HFFc6 (cell line): ENCODE measurements around the gene STK32B. TPM values are rescaled to one million over a fixed set of nuclear protein-coding genes. Genes with fewer than 3 reads are reported as not detected.
"Not testable (repeated sequence)": the region's sequence is repeated elsewhere in the genome, so short reads cannot be mapped to it uniquely, and the experiment has no call there.

ENCODE experiments used
- DNase-seq: peaks from one replicate; pipeline ENCODE4 v3.0.0-alpha.2; 2018
- H3K27ac Mint-ChIP-seq: 2 replicates; pipeline ENCODE4 v1.8.0; 2020; ENCODE audit warnings: mild to moderate bottlenecking, mixed read lengths
- H3K27me3 Mint-ChIP-seq: 2 replicates; pipeline ENCODE4 v1.8.0; 2021; ENCODE audit warnings: mild to moderate bottlenecking, moderate library complexity, mixed read lengths; ENCODE audit not compliant: insufficient read depth
- H3K36me3 Mint-ChIP-seq: 2 replicates; pipeline ENCODE4 v1.8.0; 2021; ENCODE audit warnings: low read depth, mixed read lengths
- H3K4me1 Mint-ChIP-seq: 2 replicates; pipeline ENCODE4 v1.8.0; 2020; ENCODE audit warnings: low read depth, mixed read lengths
- H3K4me3 Mint-ChIP-seq: 2 replicates; pipeline ENCODE4 v1.8.0; 2020; ENCODE audit warnings: mild to moderate bottlenecking, moderate library complexity, mixed read lengths
- H3K9me3 Mint-ChIP-seq: 2 replicates; pipeline ENCODE4 v1.8.0; 2020; ENCODE audit warnings: mild to moderate bottlenecking, mixed read lengths
- total RNA-seq, 6 experiments: library from RNA; stranded (reverse); fragmentation: NEBNext Ultra II Directional; extraction: Animal tissue kit (Norgen Biotek cat#: 25700); gene quantifications; 2 replicates in 1 of 6; 3 replicates in 5 of 6; pipeline ENCODE4 v1.2.3, GENCODE V29; 2021
- TF ChIP-seq, protein P1 (sequence below): fragments of 200-600 bp; sonication (generic); IDR thresholded peaks from 2 replicates; pipeline ENCODE4 v1.5.0; 2021; ENCODE audit warnings: antibody characterized with exemption, mild to moderate bottlenecking

STK32B gene
- total RNA-seq, 6 experiments from 2014 or later = 0.14 to 0.33 (median 0.18) TPM; not detected in 1

DNA sequence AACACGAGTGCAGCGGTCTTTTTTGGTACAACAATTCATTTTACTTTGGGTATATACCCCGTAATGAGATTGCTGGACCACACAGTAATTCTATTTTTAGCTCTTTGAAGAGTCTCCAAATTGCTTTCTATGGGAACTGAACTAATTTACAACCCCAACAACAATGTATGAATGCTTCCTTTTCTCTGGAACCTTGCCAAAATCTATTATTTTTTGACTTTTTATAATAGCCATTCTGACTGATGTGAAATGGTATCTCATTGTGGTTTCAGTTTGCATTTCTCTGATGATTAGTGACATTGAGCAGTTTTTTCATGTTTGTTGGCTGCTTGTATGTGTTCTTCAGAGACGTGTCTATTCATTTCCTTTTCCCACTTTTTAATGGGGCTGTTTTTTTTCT, 240.8 kb downstream of the STK32B start:
- Mint-ChIP-seq H3K9me3 (peaks cover 49% of the 10 kb centered on the region), H3K27me3 (peaks cover 2% of the 10 kb centered on the region; the same call in 1 of the 2 replicates), H3K4me1 (no peaks in the 10 kb centered on the region), H3K27ac (no peak overlapping the region), H3K36me3 (no peaks in the 10 kb centered on the region), H3K4me3 (no peak overlapping the region)
- TF ChIP-seq, protein P1, sequence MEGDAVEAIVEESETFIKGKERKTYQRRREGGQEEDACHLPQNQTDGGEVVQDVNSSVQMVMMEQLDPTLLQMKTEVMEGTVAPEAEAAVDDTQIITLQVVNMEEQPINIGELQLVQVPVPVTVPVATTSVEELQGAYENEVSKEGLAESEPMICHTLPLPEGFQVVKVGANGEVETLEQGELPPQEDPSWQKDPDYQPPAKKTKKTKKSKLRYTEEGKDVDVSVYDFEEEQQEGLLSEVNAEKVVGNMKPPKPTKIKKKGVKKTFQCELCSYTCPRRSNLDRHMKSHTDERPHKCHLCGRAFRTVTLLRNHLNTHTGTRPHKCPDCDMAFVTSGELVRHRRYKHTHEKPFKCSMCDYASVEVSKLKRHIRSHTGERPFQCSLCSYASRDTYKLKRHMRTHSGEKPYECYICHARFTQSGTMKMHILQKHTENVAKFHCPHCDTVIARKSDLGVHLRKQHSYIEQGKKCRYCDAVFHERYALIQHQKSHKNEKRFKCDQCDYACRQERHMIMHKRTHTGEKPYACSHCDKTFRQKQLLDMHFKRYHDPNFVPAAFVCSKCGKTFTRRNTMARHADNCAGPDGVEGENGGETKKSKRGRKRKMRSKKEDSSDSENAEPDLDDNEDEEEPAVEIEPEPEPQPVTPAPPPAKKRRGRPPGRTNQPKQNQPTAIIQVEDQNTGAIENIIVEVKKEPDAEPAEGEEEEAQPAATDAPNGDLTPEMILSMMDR = no peak
- DNase-seq = no peak

DNA sequence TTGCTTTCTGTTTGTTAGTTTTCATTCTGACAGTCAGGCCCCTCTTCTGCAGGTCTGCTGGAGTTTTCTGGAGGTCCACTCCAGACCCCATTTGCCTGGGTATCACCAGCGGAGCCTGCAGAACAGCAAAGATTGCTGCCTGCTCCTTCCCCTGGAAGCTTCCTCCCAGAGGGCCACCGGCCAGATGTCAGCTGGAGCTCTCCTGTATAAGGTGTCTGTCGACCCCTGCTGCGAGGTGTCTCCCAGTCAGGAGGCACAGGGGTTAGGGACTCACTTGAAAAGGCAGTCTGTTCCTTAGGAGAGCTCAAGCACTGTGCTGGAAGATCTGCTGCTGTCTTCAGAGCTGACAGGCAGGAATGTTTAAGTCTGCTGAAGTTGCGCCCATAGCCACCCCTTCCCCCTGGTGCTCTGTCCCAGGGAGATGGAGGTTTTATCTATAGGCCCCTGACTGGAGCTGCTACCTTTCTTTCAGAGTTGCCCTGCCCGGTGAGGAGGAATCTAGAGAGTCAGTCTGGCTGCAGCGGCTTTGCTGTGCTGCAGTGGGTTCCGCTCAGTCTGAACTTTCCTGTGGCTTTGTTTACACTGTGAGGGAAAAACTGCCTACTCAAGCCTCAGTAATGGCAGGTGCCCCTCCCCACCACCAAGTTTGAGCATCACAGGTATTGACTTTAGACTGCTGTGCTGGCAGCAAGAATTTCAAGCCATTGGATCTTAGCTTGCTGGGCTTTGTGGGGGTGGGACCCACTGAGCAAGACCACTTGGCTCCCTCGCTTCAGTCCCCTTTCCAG, 246.9 kb downstream of the STK32B start:
- not testable (repeated sequence) for DNase-seq, H3K27me3 Mint-ChIP-seq, H3K27ac Mint-ChIP-seq, H3K36me3 Mint-ChIP-seq, H3K4me3 Mint-ChIP-seq, H3K4me1 Mint-ChIP-seq
- peaks cover 60% of the 10 kb centered on the region for H3K9me3 Mint-ChIP-seq

DNA sequence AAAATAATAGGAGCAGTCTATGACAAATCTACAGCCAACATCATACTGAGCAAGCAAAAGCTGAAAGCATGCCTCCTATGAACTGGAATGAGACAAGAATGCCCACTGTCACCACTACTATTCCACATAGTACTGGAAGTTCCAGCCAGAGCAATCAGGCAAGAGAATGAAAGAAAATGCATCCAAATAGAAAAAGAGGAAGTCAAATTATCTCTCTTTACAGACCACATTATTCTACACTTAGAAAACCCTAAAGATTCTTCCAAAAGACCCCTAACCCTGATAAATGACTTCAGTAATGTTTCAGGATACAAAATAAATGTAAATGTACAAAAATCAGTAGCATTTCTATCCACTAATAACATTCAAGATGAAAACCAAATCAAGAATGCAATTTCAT, 249.0 kb downstream of the STK32B start:
- Mint-ChIP-seq H3K27me3 (no peaks in the 10 kb centered on the region), H3K36me3 (no peaks in the 10 kb centered on the region), H3K9me3 (peaks cover 54% of the 10 kb centered on the region), H3K4me1 (no peaks in the 10 kb centered on the region), H3K4me3 (no peak overlapping the region), H3K27ac (no peak overlapping the region)
- TF ChIP-seq, protein P1 = no peak
- DNase-seq = no peak

DNA sequence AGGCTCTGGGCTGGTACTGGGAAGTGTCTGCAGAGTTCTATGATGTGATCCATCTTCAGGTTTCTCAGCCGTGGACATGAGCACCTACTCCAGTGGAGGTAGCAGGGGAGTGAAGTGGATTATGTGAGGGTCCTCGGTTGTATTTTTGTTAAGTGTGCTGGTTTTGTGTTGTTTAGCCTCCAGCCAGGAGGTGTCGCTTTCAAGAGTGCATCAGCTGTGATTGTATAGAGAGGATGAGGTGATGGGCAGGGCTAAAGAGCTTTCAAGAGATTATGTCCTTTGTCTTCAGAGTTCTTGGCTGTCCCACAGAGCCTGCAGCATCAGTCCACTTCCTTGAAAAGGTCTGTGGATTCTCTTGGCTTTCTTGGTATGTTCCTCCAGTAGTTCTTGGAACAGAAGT, 256.6 kb downstream of the STK32B start:
- TF ChIP-seq, protein P1 = no peak
- Mint-ChIP-seq H3K36me3 (no peaks in the 10 kb centered on the region), H3K4me1 (no peaks in the 10 kb centered on the region), H3K4me3 (no peak overlapping the region), H3K27ac (no peak overlapping the region), H3K9me3 (peaks cover 62% of the 10 kb centered on the region), H3K27me3 (no peaks in the 10 kb centered on the region; the same call in 1 of the 2 replicates)
- DNase-seq = no peak

DNA sequence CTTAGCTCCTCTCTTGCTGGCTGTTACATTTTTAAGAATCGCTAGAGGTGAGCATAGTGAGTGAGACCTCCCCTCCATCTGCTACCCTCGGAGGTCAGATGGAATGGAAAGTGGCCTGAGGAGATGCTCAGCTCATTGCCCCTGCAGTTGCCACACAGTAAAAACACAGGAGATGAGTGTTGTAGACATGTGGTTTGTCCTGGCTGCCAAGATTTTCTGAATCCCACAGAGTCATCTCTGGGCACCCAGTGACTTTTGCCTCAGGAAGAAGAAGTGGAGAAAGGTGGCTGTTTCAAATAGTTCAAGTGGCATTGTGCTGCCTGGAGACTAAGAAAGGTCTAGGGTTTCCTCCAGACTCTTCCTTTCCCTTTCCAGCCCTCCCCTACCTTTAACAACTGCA, 271.0 kb downstream of the STK32B start:
- DNase-seq = no peak
- TF ChIP-seq, protein P1 = no peak
- no peak overlapping the region for H3K27ac Mint-ChIP-seq

DNA sequence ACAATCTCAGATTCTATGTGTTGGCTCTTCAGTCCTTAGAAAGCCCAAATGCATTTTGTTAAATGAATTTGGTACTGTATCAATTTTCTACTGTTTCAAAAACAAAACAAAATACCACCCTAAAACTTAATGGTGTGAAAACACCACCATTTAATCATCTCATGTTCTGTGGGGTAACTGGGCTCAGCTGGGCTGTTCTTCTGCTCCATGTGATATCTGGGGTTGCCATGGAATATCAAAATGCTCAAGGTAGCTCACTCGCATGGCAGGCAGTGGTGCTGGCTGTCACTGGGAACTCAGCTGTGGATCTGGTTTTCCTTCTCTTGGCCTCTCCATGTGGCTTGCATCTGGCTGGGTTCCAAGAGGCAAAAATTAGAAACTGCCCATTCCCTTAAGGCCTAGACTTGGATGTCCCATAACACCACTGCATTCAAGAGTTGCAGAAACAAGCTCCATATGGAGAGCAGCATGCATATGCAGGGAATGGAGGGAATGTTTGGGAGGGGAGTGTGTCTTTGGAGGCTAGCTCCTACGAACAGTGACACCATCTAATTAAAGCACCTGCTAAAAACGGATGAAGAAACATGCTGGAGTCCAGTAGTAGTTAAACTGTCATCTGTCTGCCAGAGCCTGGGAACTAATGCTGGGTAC, 279.2 kb downstream of the STK32B start:
- no peak overlapping the region for H3K4me3 Mint-ChIP-seq

More for the DNA sequence above, 271.0 kb downstream of the STK32B start:
- Mint-ChIP-seq H3K9me3 (peaks cover 64% of the 10 kb centered on the region), H3K4me1 (no peaks in the 10 kb centered on the region), H3K36me3 (no peaks in the 10 kb centered on the region), H3K4me3 (no peak overlapping the region), H3K27me3 (no peaks in the 10 kb centered on the region; the same call in none of the 2 replicates)

More for the DNA sequence above, 279.2 kb downstream of the STK32B start:
- Mint-ChIP-seq H3K9me3 (peaks cover 51% of the 10 kb centered on the region), H3K4me1 (no peaks in the 10 kb centered on the region), H3K27me3 (peaks cover 1% of the 10 kb centered on the region; the same call in 1 of the 2 replicates), H3K36me3 (no peaks in the 10 kb centered on the region), H3K27ac (no peak overlapping the region)
- no peak for DNase-seq
- TF ChIP-seq, protein P1 = no peak
